Measurements from ENCODE around the gene ANKH. TPM values are rescaled to one million over a fixed set of nuclear protein-coding genes. Genes with fewer than 3 reads are reported as not detected.

ANKH gene
- total and polyA plus RNA-seq, 4 donors: 9.3 to 57.1 (median 37.4) TPM

GRCh38 chr5:14807471-14807870 lies 64.1 kb downstream of the ANKH start:
- Histone ChIP-seq H3K4me3 (ENCODE audit: low read depth in 1 of 3, low read length in 3 of 3) (no peak overlapping the region), H3K9me3 (ENCODE audit: control insufficient read depth in 4 of 4, low read length in 3 of 4) (no peaks in the 10 kb centered on the region), H3K27ac (ENCODE audit: low read depth in 1 of 2, low read length in 2 of 2) (no peak overlapping the region), H3K9ac (ENCODE audit: low read depth in 1 of 2, low read length in 2 of 2) (no peak overlapping the region), H3K36me3 (ENCODE audit: control insufficient read depth in 4 of 4, insufficient read depth in 3 of 4, low read depth in 1 of 4, low read length in 3 of 4) (peaks cover 0 to 3% (median 0%) of the 10 kb centered on the region in 4 donors), H3K27me3 (ENCODE audit: control insufficient read depth in 4 of 4, insufficient read depth in 4 of 4, low read length in 3 of 4) (no peaks in the 10 kb centered on the region), H3K4me1 (ENCODE audit: control insufficient read depth in 4 of 4, insufficient read depth in 4 of 4, low read length in 3 of 4) (peaks cover 4 to 18% (median 13%) of the 10 kb centered on the region in 4 donors)
- TF ChIP-seq GABPA (IDR thresholded peaks at IDR 0.05 in 1 of 2, conservative IDR thresholded peaks at IDR 0.05 in 1 of 2): no peak
- TF ChIP-seq TAF1 (conservative IDR thresholded peaks at IDR 0.05): no peak
- TF ChIP-seq FOXA2 (IDR thresholded peaks at IDR 0.05): no peak
- no peak for TF ChIP-seq NR2F2 (IDR thresholded peaks at IDR 0.05)
- no peak for TF ChIP-seq JUND (IDR thresholded peaks at IDR 0.05)
- no peak for TF ChIP-seq HNF4G (IDR thresholded peaks at IDR 0.05)
- TF ChIP-seq HNF4A (conservative IDR thresholded peaks at IDR 0.05): no peak
- TF ChIP-seq RAD21 (IDR thresholded peaks at IDR 0.05): no peak
- TF ChIP-seq CTCF (IDR thresholded peaks at IDR 0.05; ENCODE audit: low read depth, low read length, missing input control): no peak
- TF ChIP-seq EGR1 (IDR thresholded peaks at IDR 0.05; ENCODE audit: low read depth in 2 of 2): no peak
- no peak for TF ChIP-seq FOXA1 (IDR thresholded peaks at IDR 0.05)
- DNase-seq (ENCODE audit: low spot score): no peak
- 93% methylated on average over 3 of the region's 3 CpGs for WGBS

GRCh38 chr5:14806456-14806855 lies 65.1 kb downstream of the ANKH start:
- no peak overlapping the region for H3K9ac ChIP-seq (ENCODE audit: low read depth in 1 of 2, low read length in 2 of 2)
- H3K36me3 ChIP-seq (ENCODE audit: control insufficient read depth in 4 of 4, insufficient read depth in 3 of 4, low read depth in 1 of 4, low read length in 3 of 4): peaks cover 0 to 3% (median 0%) of the 10 kb centered on the region in 4 donors
- TF ChIP-seq HNF4A (conservative IDR thresholded peaks at IDR 0.05): no peak
- TF ChIP-seq JUND (IDR thresholded peaks at IDR 0.05): no peak
- peak; percentile 43 to 68 for TF ChIP-seq RXRA (IDR thresholded peaks at IDR 0.05)
- TF ChIP-seq NR2F2 (IDR thresholded peaks at IDR 0.05): peak; percentile 70
- TF ChIP-seq REST (IDR thresholded peaks at IDR 0.05): no peak
- no peak overlapping the region for H3K4me3 ChIP-seq (ENCODE audit: low read depth in 1 of 3, low read length in 3 of 3)
- H3K27me3 ChIP-seq (ENCODE audit: control insufficient read depth in 4 of 4, insufficient read depth in 4 of 4, low read length in 3 of 4): no peaks in the 10 kb centered on the region
- WGBS: 63% methylated on average over 7 of the region's 7 CpGs
- peaks cover 4 to 18% (median 13%) of the 10 kb centered on the region in 4 donors for H3K4me1 ChIP-seq (ENCODE audit: control insufficient read depth in 4 of 4, insufficient read depth in 4 of 4, low read length in 3 of 4)
- no peak overlapping the region for H3K27ac ChIP-seq (ENCODE audit: low read depth in 1 of 2, low read length in 2 of 2)
- H3K9me3 ChIP-seq (ENCODE audit: control insufficient read depth in 4 of 4, low read length in 3 of 4): no peaks in the 10 kb centered on the region
- no peak for DNase-seq (ENCODE audit: low spot score)

GRCh38 chr5:14802541-14802940 lies 69.0 kb downstream of the ANKH start:
- no peak overlapping the region for H3K4me3 ChIP-seq (ENCODE audit: low read depth in 1 of 3, low read length in 3 of 3)
- no peak overlapping the region for H3K9ac ChIP-seq (ENCODE audit: low read depth in 1 of 2, low read length in 2 of 2)
- H3K9me3 ChIP-seq (ENCODE audit: control insufficient read depth in 4 of 4, low read length in 3 of 4): no peaks in the 10 kb centered on the region
- TF ChIP-seq FOXA2 (IDR thresholded peaks at IDR 0.05): no peak
- no peak for TF ChIP-seq TAF1 (conservative IDR thresholded peaks at IDR 0.05)
- TF ChIP-seq SP1 (IDR thresholded peaks at IDR 0.05): no peak
- no peak for TF ChIP-seq RAD21 (IDR thresholded peaks at IDR 0.05)
- TF ChIP-seq EGR1 (IDR thresholded peaks at IDR 0.05; ENCODE audit: low read depth in 2 of 2): no peak
- TF ChIP-seq GABPA (IDR thresholded peaks at IDR 0.05 in 1 of 2, conservative IDR thresholded peaks at IDR 0.05 in 1 of 2): no peak
- TF ChIP-seq, protein P1, sequence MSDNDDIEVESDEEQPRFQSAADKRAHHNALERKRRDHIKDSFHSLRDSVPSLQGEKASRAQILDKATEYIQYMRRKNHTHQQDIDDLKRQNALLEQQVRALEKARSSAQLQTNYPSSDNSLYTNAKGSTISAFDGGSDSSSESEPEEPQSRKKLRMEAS (IDR thresholded peaks at IDR 0.05): no peak
- no peak for TF ChIP-seq NR2F2 (IDR thresholded peaks at IDR 0.05)
- no peak for TF ChIP-seq RXRA (IDR thresholded peaks at IDR 0.05)
- 85% methylated on average over 3 of the region's 3 CpGs for WGBS
- no peak for DNase-seq (ENCODE audit: low spot score)
- H3K27ac ChIP-seq (ENCODE audit: low read depth in 1 of 2, low read length in 2 of 2): no peak overlapping the region
- no peaks in the 10 kb centered on the region for H3K27me3 ChIP-seq (ENCODE audit: control insufficient read depth in 4 of 4, insufficient read depth in 4 of 4, low read length in 3 of 4)
- no peaks in the 10 kb centered on the region for H3K4me1 ChIP-seq (ENCODE audit: control insufficient read depth in 4 of 4, insufficient read depth in 4 of 4, low read length in 3 of 4)
- H3K36me3 ChIP-seq (ENCODE audit: control insufficient read depth in 4 of 4, insufficient read depth in 3 of 4, low read depth in 1 of 4, low read length in 3 of 4): peaks cover 0 to 3% (median 0%) of the 10 kb centered on the region in 4 donors
